Fibroblast of the aortic adventitia (primary cell): ENCODE results near the gene IGF2BP3. TPM values are rescaled to one million over a fixed set of nuclear protein-coding genes. Genes with fewer than 3 reads are reported as not detected.
"Not testable (repeated sequence)": the region's sequence is repeated elsewhere in the genome, so short reads cannot be mapped to it uniquely, and the experiment has no call there.

Experiments
- DNase-seq: peaks from one replicate; pipeline ENCODE4 v3.0.0-alpha.2; 2010; ENCODE audit warnings: low read depth
- H3K4me3 ChIP-seq: 2 replicates; pipeline ENCODE4 v1.5.1; 2011; ENCODE audit warnings: low read depth, mild to moderate bottlenecking, control low read depth, low read length, moderate library complexity
- CTCF ChIP-seq: IDR thresholded peaks from 2 replicates; pipeline ENCODE4 v1.5.1; 2011; ENCODE audit warnings: mild to moderate bottlenecking, low read length, control low read depth, inconsistent platforms; ENCODE audit not compliant: insufficient read depth
- total RNA-seq: library from RNA; depleted of rRNA; stranded (reverse); fragments of >200 nt; gene quantifications from 2 replicates; pipeline ENCODE4 v1.2.3, GENCODE V29; 2012; ENCODE audit warnings: low replicate concordance

The IGF2BP3 gene
- total RNA-seq, 1 donor = 116 TPM

- H3K4me3 ChIP-seq = no peak overlapping the region
- TF ChIP-seq CTCF = no peak
- DNase-seq = no peak
These were observed 65.1 kb downstream of the IGF2BP3 start for GRCh38 chr7:23405240-23405618.

GRCh38 chr7:23404546-23405239, 65.6 kb downstream of the IGF2BP3 start:
- TF ChIP-seq CTCF = no peak
- no peak overlapping the region for H3K4me3 ChIP-seq
- DNase-seq = no peak

GRCh38 chr7:23403970-23404369, 66.3 kb downstream of the IGF2BP3 start:
- DNase-seq = no peak
- H3K4me3 ChIP-seq = no peak overlapping the region
- TF ChIP-seq CTCF = no peak

- not testable (repeated sequence) for H3K4me3 ChIP-seq, DNase-seq
These were observed 72.2 kb downstream of the IGF2BP3 start for GRCh38 chr7:23398090-23398489.

- TF ChIP-seq CTCF = no peak
- DNase-seq = no peak
- H3K4me3 ChIP-seq = no peak overlapping the region
These were observed 73.0 kb downstream of the IGF2BP3 start for GRCh38 chr7:23397241-23397640.

- no peak for TF ChIP-seq CTCF
- H3K4me3 ChIP-seq = no peak overlapping the region
- peak; percentile 91 for DNase-seq
These were observed 73.9 kb downstream of the IGF2BP3 start for GRCh38 chr7:23396222-23397015.

- no peak for DNase-seq
- no peak for TF ChIP-seq CTCF
- H3K4me3 ChIP-seq = no peak overlapping the region
These were observed 75.7 kb downstream of the IGF2BP3 start for GRCh38 chr7:23394488-23395171.
